ENCODE measurements around the gene CANT1. TPM values are rescaled to one million over a fixed set of nuclear protein-coding genes. Genes with fewer than 3 reads are reported as not detected.

The CANT1 gene
- polyA plus RNA-seq, 4 donors, result 16.8 to 90.5 (median 42.3) TPM

GRCh38 chr17:78992542-78993212 is 16.9 kb downstream of the CANT1 start:
- FAIRE-seq, result no peak
- Histone ChIP-seq H3K27ac (ENCODE audit: low read depth in 1 of 3, low read length in 2 of 3) (peak overlapping the region in 1 of 3 donors; percentile 53), H3K4me1 (ENCODE audit: control insufficient read depth in 3 of 3, insufficient read depth in 2 of 3, low read depth in 1 of 3, low read length in 2 of 3) (peaks cover 2 to 14% (median 7%) of the 10 kb centered on the region in 3 donors), H3K36me3 (ENCODE audit: control insufficient read depth in 3 of 3, insufficient read depth in 2 of 3, low read depth in 1 of 3, low read length in 3 of 3) (peaks cover 21 to 80% (median 22%) of the 10 kb centered on the region in 3 donors), H3K9me3 (ENCODE audit: control insufficient read depth in 2 of 2, insufficient read depth in 1 of 2, low read depth in 1 of 2, low read length in 1 of 2) (no peaks in the 10 kb centered on the region), H3K4me3 (ENCODE audit: low read depth in 1 of 3, low read length in 3 of 3) (no peak overlapping the region), H3K27me3 (ENCODE audit: control insufficient read depth in 3 of 3, insufficient read depth in 3 of 3, low read length in 3 of 3) (no peaks in the 10 kb centered on the region)
- 21 to 57% (median 45%) methylated on average over 12 of the region's 12 CpGs for WGBS, 3 donors
- DNase-seq, result peak in 1 of 2 donors; percentile 75

GRCh38 chr17:78991906-78992532 is 17.5 kb downstream of the CANT1 start:
- no peaks in the 10 kb centered on the region for H3K9me3 ChIP-seq (ENCODE audit: control insufficient read depth in 2 of 2, insufficient read depth in 1 of 2, low read depth in 1 of 2, low read length in 1 of 2)
- no peak overlapping the region for H3K4me3 ChIP-seq (ENCODE audit: low read depth in 1 of 3, low read length in 3 of 3)
- no peak for DNase-seq
- peaks cover 15 to 73% (median 18%) of the 10 kb centered on the region in 3 donors for H3K36me3 ChIP-seq (ENCODE audit: control insufficient read depth in 3 of 3, insufficient read depth in 2 of 3, low read depth in 1 of 3, low read length in 3 of 3)
- H3K27me3 ChIP-seq (ENCODE audit: control insufficient read depth in 3 of 3, insufficient read depth in 3 of 3, low read length in 3 of 3), result no peaks in the 10 kb centered on the region
- H3K27ac ChIP-seq (ENCODE audit: low read depth in 1 of 3, low read length in 2 of 3), result no peak overlapping the region
- H3K4me1 ChIP-seq (ENCODE audit: control insufficient read depth in 3 of 3, insufficient read depth in 2 of 3, low read depth in 1 of 3, low read length in 2 of 3), result peaks cover 2 to 15% (median 7%) of the 10 kb centered on the region in 3 donors
- FAIRE-seq, result no peak
- WGBS, 3 donors, result 79 to 86% (median 81%) methylated on average over 22 of the region's 22 CpGs

GRCh38 chr17:78991017-78991738 is 18.4 kb downstream of the CANT1 start:
- no peak for FAIRE-seq

DNA sequence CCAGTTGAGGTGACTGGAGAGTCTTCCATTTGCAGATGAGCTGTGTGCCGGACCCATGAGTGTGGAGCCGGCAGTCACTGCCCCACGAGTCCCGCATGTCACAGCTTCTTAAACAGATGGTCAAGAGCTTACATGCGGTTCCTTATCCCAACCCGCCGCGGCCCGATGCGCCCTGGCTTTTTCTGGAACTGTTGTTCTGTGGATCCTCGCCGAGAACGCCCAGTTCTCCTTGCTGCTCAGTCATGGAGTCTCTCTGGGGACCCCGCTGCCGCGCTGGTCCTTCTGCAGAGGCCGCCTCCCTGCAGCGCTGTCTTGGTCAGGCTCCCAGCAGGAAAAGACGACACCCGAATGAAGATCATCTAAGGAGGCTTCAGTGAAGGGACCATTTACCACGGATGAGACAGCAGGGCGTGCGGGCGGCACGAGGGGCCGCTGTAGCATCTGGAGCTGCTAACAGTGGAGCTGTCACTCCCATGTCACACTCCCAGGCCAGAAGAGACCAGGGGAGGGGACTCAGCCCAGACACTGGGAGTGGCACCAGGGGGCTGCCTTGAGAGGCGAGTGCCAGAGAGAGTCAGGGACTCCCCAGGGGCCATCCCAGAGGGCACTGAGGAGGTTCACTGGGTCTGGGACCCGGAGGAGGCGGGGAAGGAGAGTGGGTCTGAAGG is 19.1 kb downstream of the CANT1 start:
- Histone ChIP-seq H3K27ac (ENCODE audit: low read depth in 1 of 3, low read length in 2 of 3) (no peak overlapping the region), H3K9me3 (ENCODE audit: control insufficient read depth in 2 of 2, insufficient read depth in 1 of 2, low read depth in 1 of 2, low read length in 1 of 2) (no peaks in the 10 kb centered on the region), H3K36me3 (ENCODE audit: control insufficient read depth in 3 of 3, insufficient read depth in 2 of 3, low read depth in 1 of 3, low read length in 3 of 3) (peaks cover 13 to 58% (median 15%) of the 10 kb centered on the region in 3 donors), H3K27me3 (ENCODE audit: control insufficient read depth in 3 of 3, insufficient read depth in 3 of 3, low read length in 3 of 3) (no peaks in the 10 kb centered on the region), H3K4me3 (ENCODE audit: low read depth in 1 of 3, low read length in 3 of 3) (no peak overlapping the region), H3K4me1 (ENCODE audit: control insufficient read depth in 3 of 3, insufficient read depth in 2 of 3, low read depth in 1 of 3, low read length in 2 of 3) (peaks cover 1 to 12% (median 2%) of the 10 kb centered on the region in 3 donors)
- FAIRE-seq (no peak), DNase-seq (no peak)
- WGBS, 3 donors, result 95 to 96% (median 95%) methylated on average over 29 of the region's 29 CpGs

More at GRCh38 chr17:78991017-78991738, 18.4 kb downstream of the CANT1 start:
- Histone ChIP-seq H3K27me3 (ENCODE audit: control insufficient read depth in 3 of 3, insufficient read depth in 3 of 3, low read length in 3 of 3) (no peaks in the 10 kb centered on the region), H3K27ac (ENCODE audit: low read depth in 1 of 3, low read length in 2 of 3) (no peak overlapping the region), H3K9me3 (ENCODE audit: control insufficient read depth in 2 of 2, insufficient read depth in 1 of 2, low read depth in 1 of 2, low read length in 1 of 2) (no peaks in the 10 kb centered on the region), H3K4me1 (ENCODE audit: control insufficient read depth in 3 of 3, insufficient read depth in 2 of 3, low read depth in 1 of 3, low read length in 2 of 3) (peaks cover 1 to 15% (median 2%) of the 10 kb centered on the region in 3 donors), H3K4me3 (ENCODE audit: low read depth in 1 of 3, low read length in 3 of 3) (no peak overlapping the region), H3K36me3 (ENCODE audit: control insufficient read depth in 3 of 3, insufficient read depth in 2 of 3, low read depth in 1 of 3, low read length in 3 of 3) (peaks cover 13 to 65% (median 15%) of the 10 kb centered on the region in 3 donors)
- 91 to 93% (median 92%) methylated on average over 33 of the region's 33 CpGs for WGBS, 3 donors
- no peak for DNase-seq

DNA sequence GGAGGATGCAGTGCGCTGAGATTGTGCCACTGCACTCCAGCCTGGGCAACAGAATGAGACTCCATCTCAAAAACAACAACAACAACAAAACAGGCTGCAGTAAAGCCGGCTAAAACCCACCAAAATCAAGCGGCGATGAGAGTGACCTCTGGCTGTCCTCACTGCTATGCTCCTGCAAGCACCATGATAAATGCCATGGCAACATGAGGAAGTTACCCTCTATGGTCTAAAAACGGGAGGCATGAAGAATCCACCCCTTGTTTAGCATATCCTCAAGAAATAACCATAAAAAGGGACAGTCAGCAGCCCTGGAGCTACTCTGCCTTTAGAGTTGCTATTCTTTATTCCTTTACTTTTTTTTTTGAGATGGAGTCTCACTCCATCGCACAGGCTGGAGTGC is 21.4 kb downstream of the CANT1 start:
- Histone ChIP-seq H3K36me3 (ENCODE audit: control insufficient read depth in 3 of 3, insufficient read depth in 2 of 3, low read depth in 1 of 3, low read length in 3 of 3) (peaks cover 11 to 35% (median 11%) of the 10 kb centered on the region in 3 donors), H3K27ac (ENCODE audit: low read depth in 1 of 3, low read length in 2 of 3) (no peak overlapping the region), H3K27me3 (ENCODE audit: control insufficient read depth in 3 of 3, insufficient read depth in 3 of 3, low read length in 3 of 3) (no peaks in the 10 kb centered on the region), H3K4me3 (ENCODE audit: low read depth in 1 of 3, low read length in 3 of 3) (no peak overlapping the region), H3K4me1 (ENCODE audit: control insufficient read depth in 3 of 3, insufficient read depth in 2 of 3, low read depth in 1 of 3, low read length in 2 of 3) (peaks cover 0 to 12% (median 0%) of the 10 kb centered on the region in 3 donors), H3K9me3 (ENCODE audit: control insufficient read depth in 2 of 2, insufficient read depth in 1 of 2, low read depth in 1 of 2, low read length in 1 of 2) (no peaks in the 10 kb centered on the region)
- no peak for FAIRE-seq
- DNase-seq, result no peak
- 48 to 58% (median 57%) methylated on average over 6 of the region's 6 CpGs for WGBS, 3 donors

DNA sequence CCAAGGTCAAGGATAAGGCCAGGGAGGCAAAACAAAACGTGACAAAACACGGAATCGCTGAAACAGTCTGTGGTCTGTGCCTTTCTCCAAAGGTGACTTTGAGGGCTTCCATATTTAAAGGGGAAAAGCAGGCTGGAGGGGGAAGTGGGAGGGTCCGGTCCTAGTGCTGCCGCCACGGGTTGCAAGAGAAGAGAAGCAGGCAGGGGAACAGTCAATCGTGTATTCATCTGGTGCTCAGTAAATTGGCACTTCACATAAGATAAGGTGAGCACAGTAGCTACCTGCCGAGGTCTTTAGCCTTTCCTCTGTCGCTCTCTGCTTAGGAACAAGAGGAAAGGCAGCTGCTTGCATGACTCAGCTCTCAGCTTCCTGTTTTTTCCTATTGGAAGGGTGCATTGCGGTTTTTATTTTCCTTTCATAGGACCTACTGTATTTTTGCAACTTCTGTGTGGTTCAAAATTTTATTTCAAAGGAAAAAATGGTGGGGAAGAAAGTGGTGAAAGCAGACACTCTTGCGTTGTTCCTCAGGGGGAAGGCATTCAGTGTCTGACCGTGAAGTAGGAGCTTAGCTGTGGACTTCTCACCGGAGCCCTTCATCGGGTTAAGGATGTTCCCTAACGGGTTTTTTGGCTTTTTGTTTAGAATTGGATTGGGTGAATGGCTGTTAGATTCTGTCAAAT is 22.8 kb downstream of the CANT1 start:
- Histone ChIP-seq H3K4me1 (ENCODE audit: control insufficient read depth in 3 of 3, insufficient read depth in 2 of 3, low read depth in 1 of 3, low read length in 2 of 3) (peaks cover 0 to 12% (median 0%) of the 10 kb centered on the region in 3 donors), H3K36me3 (ENCODE audit: control insufficient read depth in 3 of 3, insufficient read depth in 2 of 3, low read depth in 1 of 3, low read length in 3 of 3) (peaks cover 11 to 21% (median 11%) of the 10 kb centered on the region in 3 donors), H3K27me3 (ENCODE audit: control insufficient read depth in 3 of 3, insufficient read depth in 3 of 3, low read length in 3 of 3) (no peaks in the 10 kb centered on the region), H3K4me3 (ENCODE audit: low read depth in 1 of 3, low read length in 3 of 3) (peak overlapping the region in 1 of 3 donors; percentile 3), H3K9me3 (ENCODE audit: control insufficient read depth in 2 of 2, insufficient read depth in 1 of 2, low read depth in 1 of 2, low read length in 1 of 2) (no peaks in the 10 kb centered on the region), H3K27ac (ENCODE audit: low read depth in 1 of 3, low read length in 2 of 3) (peak overlapping the region; percentile 41 to 88 (median 56))
- FAIRE-seq (no peak), DNase-seq (peak; percentile 73 to 85)
- 3 to 5% (median 4%) methylated on average over 15 of the region's 15 CpGs for WGBS, 3 donors

- DNase-seq (peak; percentile 64 to 73), FAIRE-seq (no peak)
- Histone ChIP-seq H3K4me3 (ENCODE audit: low read depth in 1 of 3, low read length in 3 of 3) (no peak overlapping the region), H3K27ac (ENCODE audit: low read depth in 1 of 3, low read length in 2 of 3) (peak overlapping the region; percentile 41 to 88 (median 56)), H3K27me3 (ENCODE audit: control insufficient read depth in 3 of 3, insufficient read depth in 3 of 3, low read length in 3 of 3) (no peaks in the 10 kb centered on the region), H3K9me3 (ENCODE audit: control insufficient read depth in 2 of 2, insufficient read depth in 1 of 2, low read depth in 1 of 2, low read length in 1 of 2) (no peaks in the 10 kb centered on the region), H3K4me1 (ENCODE audit: control insufficient read depth in 3 of 3, insufficient read depth in 2 of 3, low read depth in 1 of 3, low read length in 2 of 3) (peaks cover 0 to 14% (median 0%) of the 10 kb centered on the region in 3 donors), H3K36me3 (ENCODE audit: control insufficient read depth in 3 of 3, insufficient read depth in 2 of 3, low read depth in 1 of 3, low read length in 3 of 3) (peaks cover 6 to 15% (median 10%) of the 10 kb centered on the region in 3 donors)
- 14 to 27% (median 18%) methylated on average over 6 of the region's 6 CpGs for WGBS, 3 donors
These were observed 23.4 kb downstream of the CANT1 start for GRCh38 chr17:78986048-78986648.
